ENCODE data around the gene SH3RF3. TPM values are rescaled to one million over a fixed set of nuclear protein-coding genes. Genes with fewer than 3 reads are reported as not detected.

SH3RF3 gene
- polyA plus RNA-seq, 4 donors, result 4.5 to 6.4 (median 5.7) TPM

- no peak for DNase-seq (ENCODE audit: low read depth in 4 of 4, low spot score in 2 of 4)
Measured at GRCh38 chr2:109421101-109421500, 292.1 kb downstream of the SH3RF3 start.

- no peak for DNase-seq (ENCODE audit: low read depth in 4 of 4, low spot score in 2 of 4)
Measured at GRCh38 chr2:109421642-109422041, 292.6 kb downstream of the SH3RF3 start.

DNA sequence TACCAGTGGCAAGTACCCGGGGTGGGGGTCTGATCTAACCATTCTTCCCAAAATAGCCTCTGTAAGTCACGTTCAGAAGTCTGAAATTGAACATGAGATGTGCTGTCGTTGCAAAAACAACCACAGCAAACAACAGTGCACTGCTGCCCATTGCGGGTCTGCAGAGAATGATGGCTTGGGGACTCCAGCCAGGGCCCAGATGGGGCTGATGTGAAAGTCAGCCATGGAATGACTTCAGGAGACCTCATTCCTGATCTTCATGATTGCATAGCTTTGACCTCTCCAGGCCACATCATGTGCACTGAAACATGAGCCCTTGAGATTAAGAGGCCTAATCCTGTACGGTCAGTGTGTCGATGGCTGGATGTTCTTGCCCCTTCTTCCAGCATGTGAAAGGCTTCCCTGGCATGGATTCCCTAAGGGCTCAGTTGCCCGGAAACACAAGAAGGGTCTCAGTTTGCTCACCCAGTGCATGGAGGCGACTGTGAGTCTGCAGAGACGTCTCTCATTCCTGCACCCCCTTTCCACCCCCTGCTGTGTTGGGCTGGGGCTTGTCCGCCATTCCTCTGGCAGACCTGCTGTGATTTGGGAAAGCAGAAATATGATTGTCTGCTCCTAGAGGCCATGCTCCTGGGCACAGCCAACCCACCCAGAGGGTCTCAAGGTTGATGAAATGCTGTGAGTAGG lies 293.2 kb downstream of the SH3RF3 start:
- DNase-seq (ENCODE audit: low read depth in 4 of 4, low spot score in 2 of 4), result no peak

- no peak for DNase-seq (ENCODE audit: low read depth in 4 of 4, low spot score in 2 of 4)
Measured at GRCh38 chr2:109422758-109423500, 293.9 kb downstream of the SH3RF3 start.

DNA sequence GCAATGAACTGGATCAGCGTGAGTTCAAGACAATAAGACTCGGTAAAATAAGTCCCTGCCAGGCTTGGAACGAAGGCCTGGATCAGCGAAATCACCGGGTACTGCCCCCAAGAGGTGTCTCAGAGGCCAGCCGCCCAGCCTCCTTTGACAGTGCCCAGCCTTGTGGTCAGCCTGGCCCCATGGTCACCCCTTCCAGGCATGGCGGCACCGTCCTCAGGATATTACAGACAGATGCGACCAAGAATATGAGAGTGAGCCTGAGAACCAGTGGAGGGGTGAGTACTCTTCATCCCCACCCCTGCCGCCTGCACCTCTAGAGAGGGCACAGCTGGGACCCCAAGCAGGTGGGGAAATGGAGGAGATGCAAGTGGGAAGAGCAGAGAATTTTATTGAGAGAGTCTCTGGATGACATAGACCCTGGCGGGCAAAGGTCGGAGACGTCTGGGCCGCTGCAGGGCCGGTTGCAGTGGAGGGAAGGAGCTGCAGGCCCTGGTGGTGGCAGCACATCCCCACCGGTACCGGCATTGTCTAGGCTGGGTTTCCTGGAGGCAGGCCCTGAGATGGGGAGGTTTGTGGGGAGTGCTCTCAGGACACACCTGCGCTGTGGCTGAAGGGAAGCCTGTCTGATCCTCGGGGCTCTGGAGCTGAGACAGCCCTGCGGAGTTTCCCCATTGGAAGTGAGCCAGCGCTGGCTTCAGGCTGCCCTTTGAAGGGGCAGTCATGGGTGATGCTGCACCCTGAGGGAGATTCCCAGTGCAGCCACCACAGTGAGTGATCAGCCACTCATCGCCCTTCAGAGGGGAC lies 294.8 kb downstream of the SH3RF3 start:
- DNase-seq (ENCODE audit: low read depth in 4 of 4, low spot score in 2 of 4), result no peak

GRCh38 chr2:109425411-109425810 lies 296.4 kb downstream of the SH3RF3 start:
- no peak for DNase-seq (ENCODE audit: low read depth in 4 of 4, low spot score in 2 of 4)

DNA sequence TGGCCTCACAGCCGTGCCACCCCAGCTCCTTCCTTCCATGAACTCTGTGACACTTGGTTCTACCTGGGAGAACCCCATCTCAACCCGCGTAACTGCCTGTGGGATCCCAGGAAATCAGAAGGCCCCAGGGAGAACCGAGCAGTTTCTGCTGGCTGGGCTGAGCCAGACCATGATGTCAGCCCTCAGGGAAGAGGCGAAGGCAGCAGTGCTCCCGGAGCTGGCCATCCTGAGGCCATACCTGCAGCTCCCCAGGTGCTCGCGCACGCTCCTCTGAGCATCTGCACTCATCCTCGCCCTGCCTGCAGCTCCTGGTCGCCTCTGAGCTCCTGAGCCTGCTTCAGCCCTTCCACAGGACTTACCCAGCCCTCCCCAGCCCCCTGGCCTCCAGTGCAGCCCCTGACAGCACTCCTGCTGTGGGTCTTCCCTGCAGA lies 298.7 kb downstream of the SH3RF3 start:
- no peak for DNase-seq (ENCODE audit: low read depth in 4 of 4, low spot score in 2 of 4)

DNA sequence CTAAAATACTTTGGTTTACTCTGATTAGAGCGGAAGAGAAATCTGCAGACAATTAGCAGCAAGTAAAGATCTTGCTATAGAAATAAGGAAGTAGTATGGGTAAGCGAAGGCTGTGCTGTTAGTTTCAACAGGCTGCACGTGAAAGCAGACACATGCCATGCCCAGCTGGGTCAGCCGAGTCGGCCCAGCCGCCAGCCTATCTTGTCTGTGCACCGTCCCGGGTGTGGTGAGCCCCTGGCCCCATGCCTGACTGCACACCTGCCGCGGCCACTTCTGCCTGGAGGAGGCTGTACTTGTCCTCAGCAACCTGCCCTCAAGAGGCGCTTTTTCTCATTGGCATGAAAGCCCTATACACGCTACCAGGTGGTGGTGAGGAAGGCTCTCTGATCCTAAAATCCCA lies 299.3 kb downstream of the SH3RF3 start:
- no peak for DNase-seq (ENCODE audit: low read depth in 4 of 4, low spot score in 2 of 4)

GRCh38 chr2:109428841-109429566 lies 300.0 kb downstream of the SH3RF3 start:
- DNase-seq (ENCODE audit: low read depth in 4 of 4, low spot score in 2 of 4), result no peak

DNA sequence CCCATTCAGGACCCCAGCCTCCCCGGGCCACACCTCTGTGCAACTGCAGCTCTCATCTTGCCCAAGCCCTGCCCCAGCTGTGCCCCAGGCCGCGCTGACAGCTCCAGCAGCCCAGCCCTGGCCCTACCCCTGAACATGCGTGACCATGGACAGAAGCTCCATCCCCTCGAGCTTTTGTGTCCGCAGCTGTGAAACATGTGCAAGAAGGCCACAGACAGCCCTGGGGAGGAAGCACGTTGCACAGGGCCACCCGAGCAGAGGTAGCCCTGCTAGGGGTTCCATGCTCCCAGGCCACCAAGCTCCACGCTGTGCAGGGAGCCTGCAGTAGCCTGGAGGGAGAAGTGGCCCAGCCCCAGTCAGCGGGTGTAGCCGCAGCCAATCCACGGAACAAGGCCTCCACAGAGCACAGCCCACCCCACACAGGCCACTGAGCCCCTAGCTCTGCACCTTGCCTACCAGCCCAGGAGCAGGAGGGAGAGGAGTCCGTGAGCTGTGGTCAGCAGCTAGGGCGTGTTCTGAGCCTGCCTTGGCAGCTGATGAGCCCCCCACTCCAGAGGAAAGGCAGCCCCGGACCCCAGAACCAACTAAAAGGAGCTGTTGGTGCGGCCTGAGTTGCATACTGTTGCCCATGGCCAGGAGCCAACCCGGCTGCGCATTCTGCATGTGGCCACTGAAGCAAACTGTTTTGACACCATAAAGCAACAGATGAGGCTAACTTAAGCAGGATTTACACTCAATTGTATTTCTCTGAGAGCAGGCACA lies 300.7 kb downstream of the SH3RF3 start:
- no peak for DNase-seq (ENCODE audit: low read depth in 4 of 4, low spot score in 2 of 4)

GRCh38 chr2:109430329-109430636 lies 301.3 kb downstream of the SH3RF3 start:
- no peak for DNase-seq (ENCODE audit: low read depth in 4 of 4, low spot score in 2 of 4)

GRCh38 chr2:109432421-109432820 lies 303.4 kb downstream of the SH3RF3 start:
- DNase-seq (ENCODE audit: low read depth in 4 of 4, low spot score in 2 of 4), result no peak

- DNase-seq (ENCODE audit: low read depth in 4 of 4, low spot score in 2 of 4), result no peak
Measured at GRCh38 chr2:109433486-109433885, 304.5 kb downstream of the SH3RF3 start.

DNA sequence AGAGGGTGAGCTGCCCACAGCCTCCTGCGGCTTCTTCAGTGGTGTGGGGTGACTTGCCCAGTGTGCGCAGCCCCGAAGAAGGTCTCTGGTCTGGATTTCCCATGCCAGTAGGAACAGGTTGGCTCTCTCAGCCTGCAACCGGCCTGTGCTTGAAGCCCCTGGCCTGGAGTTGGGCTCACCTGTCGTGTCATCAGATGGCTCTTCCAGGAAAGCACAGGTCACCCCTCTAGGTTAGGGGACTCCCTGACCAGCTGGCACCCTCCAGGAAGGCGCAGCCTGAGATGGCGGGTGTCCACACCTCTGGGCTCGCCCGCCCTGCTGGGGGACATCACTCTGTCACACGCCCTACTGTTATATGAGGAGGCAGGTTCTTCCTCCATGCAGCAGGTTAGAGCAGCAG lies 304.9 kb downstream of the SH3RF3 start:
- no peak for DNase-seq (ENCODE audit: low read depth in 4 of 4, low spot score in 2 of 4)

- no peak for DNase-seq (ENCODE audit: low read depth in 4 of 4, low spot score in 2 of 4)
Measured at GRCh38 chr2:109434351-109434750, 305.3 kb downstream of the SH3RF3 start.

- DNase-seq (ENCODE audit: low read depth in 4 of 4, low spot score in 2 of 4), result no peak
Measured at GRCh38 chr2:109435066-109435690, 306.2 kb downstream of the SH3RF3 start.

- no peak for DNase-seq (ENCODE audit: low read depth in 4 of 4, low spot score in 2 of 4)
Measured at GRCh38 chr2:109435901-109436598, 307.0 kb downstream of the SH3RF3 start.

DNA sequence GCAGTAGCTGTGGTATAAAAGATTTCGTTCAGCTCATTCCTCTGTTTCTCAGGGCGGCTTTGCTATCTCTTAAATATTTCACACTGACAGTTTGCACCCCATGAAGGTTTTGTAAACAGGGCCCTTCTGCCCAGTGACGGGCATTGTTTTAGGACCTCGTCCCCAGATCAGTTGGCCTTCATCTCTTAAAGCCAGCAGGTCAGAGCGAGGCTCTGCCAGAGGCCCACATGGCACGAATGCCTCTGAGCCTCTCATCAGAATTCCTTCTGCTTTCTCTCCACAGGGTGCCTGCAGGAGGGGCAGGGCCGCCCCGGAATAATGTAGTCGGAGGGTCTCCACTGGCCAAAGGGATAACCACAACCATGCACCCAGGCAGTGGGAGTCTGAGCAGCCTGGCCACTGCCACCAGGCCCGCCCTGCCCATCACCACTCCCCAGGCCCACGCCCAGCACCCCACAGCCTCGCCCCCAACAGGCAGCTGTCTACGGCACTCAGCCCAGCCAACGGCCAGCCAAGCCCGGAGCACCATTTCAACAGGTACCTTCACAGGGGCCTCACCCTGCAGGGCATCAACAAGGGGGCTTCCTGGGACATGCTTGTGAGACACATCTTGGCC lies 307.7 kb downstream of the SH3RF3 start:
- no peak for DNase-seq (ENCODE audit: low read depth in 4 of 4, low spot score in 2 of 4)
